Measurements from ENCODE around the gene NR1H3.

NR1H3 gene

DNA sequence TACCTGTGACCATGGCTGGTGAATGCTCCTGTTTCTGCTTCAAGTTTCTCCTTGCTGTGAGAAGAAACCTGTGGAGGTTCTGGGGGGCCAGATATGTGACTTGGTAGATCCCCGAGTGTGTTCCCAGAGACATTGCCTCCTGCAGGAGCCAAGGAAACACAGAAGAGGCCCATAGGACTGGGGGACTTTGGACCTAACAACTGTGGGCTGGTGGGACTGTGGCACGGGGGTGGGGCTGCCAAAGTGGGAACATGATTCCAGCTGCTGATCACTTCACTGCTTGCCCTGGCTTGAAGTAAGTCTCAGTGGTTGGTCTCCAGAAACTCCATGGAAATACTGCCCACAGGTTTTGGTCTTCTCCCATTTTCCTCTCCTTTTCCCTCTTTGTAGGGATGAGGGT is 4.1 kb upstream of the NR1H3 start:
- TF ChIP-seq, protein P1, sequence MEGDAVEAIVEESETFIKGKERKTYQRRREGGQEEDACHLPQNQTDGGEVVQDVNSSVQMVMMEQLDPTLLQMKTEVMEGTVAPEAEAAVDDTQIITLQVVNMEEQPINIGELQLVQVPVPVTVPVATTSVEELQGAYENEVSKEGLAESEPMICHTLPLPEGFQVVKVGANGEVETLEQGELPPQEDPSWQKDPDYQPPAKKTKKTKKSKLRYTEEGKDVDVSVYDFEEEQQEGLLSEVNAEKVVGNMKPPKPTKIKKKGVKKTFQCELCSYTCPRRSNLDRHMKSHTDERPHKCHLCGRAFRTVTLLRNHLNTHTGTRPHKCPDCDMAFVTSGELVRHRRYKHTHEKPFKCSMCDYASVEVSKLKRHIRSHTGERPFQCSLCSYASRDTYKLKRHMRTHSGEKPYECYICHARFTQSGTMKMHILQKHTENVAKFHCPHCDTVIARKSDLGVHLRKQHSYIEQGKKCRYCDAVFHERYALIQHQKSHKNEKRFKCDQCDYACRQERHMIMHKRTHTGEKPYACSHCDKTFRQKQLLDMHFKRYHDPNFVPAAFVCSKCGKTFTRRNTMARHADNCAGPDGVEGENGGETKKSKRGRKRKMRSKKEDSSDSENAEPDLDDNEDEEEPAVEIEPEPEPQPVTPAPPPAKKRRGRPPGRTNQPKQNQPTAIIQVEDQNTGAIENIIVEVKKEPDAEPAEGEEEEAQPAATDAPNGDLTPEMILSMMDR (IDR thresholded peaks at IDR 0.05; ENCODE audit: unreplicated experiment in 3 of 3) = no peak
- Mint-ChIP-seq H3K36me3 (ENCODE audit: low read depth) (no peaks in the 10 kb centered on the region), H3K27me3 (ENCODE audit: low read depth) (no peaks in the 10 kb centered on the region), H3K4me1 (peaks cover 48% of the 10 kb centered on the region), H3K4me3 (peak overlapping the region in 2 of 3 experiments; percentile 17), H3K9me3 (no peaks in the 10 kb centered on the region), H3K27ac (peak overlapping the region; percentile 88 to 99 (median 96))

GRCh38 chr11:47254386-47254785 is 3.4 kb upstream of the NR1H3 start:
- Mint-ChIP-seq H3K36me3 (ENCODE audit: low read depth) (no peaks in the 10 kb centered on the region), H3K27me3 (ENCODE audit: low read depth) (no peaks in the 10 kb centered on the region), H3K9me3 (no peaks in the 10 kb centered on the region), H3K4me1 (peaks cover 49% of the 10 kb centered on the region), H3K4me3 (peak overlapping the region; percentile 28 to 61 (median 45)), H3K27ac (peak overlapping the region; percentile 88 to 99 (median 96))
- TF ChIP-seq, protein P1 (IDR thresholded peaks at IDR 0.05; ENCODE audit: unreplicated experiment in 3 of 3) = no peak

DNA sequence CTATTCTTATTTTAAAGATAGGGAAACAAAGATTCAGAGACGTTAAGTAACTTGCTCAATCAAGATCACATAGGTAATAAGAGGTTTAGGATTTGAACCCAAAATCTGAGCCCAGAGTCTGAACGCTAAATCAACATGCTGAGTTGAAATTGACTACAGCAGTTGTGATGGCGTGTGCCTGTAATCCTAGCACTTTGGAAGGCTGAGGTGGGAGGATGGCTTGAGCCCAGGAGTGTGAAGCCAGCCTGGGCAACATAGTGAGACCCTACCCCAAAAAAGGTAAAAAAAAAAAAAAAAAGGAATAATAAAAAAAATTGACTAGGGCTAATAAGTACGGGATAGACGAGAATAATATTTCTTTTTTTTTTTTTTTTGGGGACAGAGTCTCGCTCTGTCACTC is 1.4 kb upstream of the NR1H3 start:
- Mint-ChIP-seq H3K4me1 (peaks cover 51% of the 10 kb centered on the region), H3K27me3 (ENCODE audit: low read depth) (no peaks in the 10 kb centered on the region)
- TF ChIP-seq, protein P1 (IDR thresholded peaks at IDR 0.05; ENCODE audit: unreplicated experiment in 3 of 3) = no peak

DNA sequence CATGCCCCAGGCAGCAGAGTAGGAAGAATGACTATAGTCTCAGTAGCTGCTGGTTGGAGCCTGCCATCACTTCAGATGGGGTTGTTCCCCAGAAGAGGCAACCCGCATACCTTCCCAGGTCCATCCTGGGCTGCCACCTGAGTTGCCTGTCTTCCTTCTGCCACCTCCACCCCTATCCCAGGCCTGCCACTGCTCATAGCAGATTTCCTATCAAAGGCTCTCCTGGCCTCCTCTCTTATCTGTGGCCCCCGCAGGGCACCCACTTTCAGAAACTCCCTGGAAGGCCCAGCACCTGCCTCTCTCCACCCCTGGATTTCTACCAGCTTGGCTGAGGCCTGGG is 649 bp upstream of the NR1H3 start:
- peak overlapping the region; percentile 91 to 95 (median 93) for H3K27ac Mint-ChIP-seq
- H3K27me3 Mint-ChIP-seq (ENCODE audit: low read depth) = no peaks in the 10 kb centered on the region
- TF ChIP-seq, protein P1 (IDR thresholded peaks at IDR 0.05; ENCODE audit: unreplicated experiment in 3 of 3) = no peak
- H3K4me3 Mint-ChIP-seq = peak overlapping the region; percentile 69 to 77 (median 74)
- peaks cover 46% of the 10 kb centered on the region for H3K4me1 Mint-ChIP-seq
- H3K9me3 Mint-ChIP-seq = no peaks in the 10 kb centered on the region
- no peaks in the 10 kb centered on the region for H3K36me3 Mint-ChIP-seq (ENCODE audit: low read depth)

More for the DNA sequence above, 1.4 kb upstream of the NR1H3 start:
- Mint-ChIP-seq H3K4me3 (no peak overlapping the region), H3K9me3 (no peaks in the 10 kb centered on the region), H3K36me3 (ENCODE audit: low read depth) (no peaks in the 10 kb centered on the region), H3K27ac (peak overlapping the region; percentile 88 to 99 (median 96))

GRCh38 chr11:47258317-47258902 is 614 bp downstream of the NR1H3 start:
- H3K4me3 Mint-ChIP-seq = peak overlapping the region; percentile 69 to 77 (median 74)
- no peaks in the 10 kb centered on the region for H3K27me3 Mint-ChIP-seq (ENCODE audit: low read depth)
- peaks cover 42% of the 10 kb centered on the region for H3K4me1 Mint-ChIP-seq
- peak overlapping the region; percentile 91 to 95 (median 93) for H3K27ac Mint-ChIP-seq
- H3K36me3 Mint-ChIP-seq (ENCODE audit: low read depth) = no peaks in the 10 kb centered on the region
- no peaks in the 10 kb centered on the region for H3K9me3 Mint-ChIP-seq
- TF ChIP-seq, protein P1 (IDR thresholded peaks at IDR 0.05; ENCODE audit: unreplicated experiment in 3 of 3) = no peak

Data from nephron (organoid).